Epidermal melanocyte (primary cell): ENCODE data around the gene RTN1.

Source experiments
- DNase-seq: peaks from one replicate; pipeline ENCODE4 v3.0.0; 2011; ENCODE audit warnings: low spot score; ENCODE audit not compliant: insufficient read length

Gene RTN1, protein sequence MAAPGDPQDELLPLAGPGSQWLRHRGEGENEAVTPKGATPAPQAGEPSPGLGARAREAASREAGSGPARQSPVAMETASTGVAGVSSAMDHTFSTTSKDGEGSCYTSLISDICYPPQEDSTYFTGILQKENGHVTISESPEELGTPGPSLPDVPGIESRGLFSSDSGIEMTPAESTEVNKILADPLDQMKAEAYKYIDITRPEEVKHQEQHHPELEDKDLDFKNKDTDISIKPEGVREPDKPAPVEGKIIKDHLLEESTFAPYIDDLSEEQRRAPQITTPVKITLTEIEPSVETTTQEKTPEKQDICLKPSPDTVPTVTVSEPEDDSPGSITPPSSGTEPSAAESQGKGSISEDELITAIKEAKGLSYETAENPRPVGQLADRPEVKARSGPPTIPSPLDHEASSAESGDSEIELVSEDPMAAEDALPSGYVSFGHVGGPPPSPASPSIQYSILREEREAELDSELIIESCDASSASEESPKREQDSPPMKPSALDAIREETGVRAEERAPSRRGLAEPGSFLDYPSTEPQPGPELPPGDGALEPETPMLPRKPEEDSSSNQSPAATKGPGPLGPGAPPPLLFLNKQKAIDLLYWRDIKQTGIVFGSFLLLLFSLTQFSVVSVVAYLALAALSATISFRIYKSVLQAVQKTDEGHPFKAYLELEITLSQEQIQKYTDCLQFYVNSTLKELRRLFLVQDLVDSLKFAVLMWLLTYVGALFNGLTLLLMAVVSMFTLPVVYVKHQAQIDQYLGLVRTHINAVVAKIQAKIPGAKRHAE

DNA sequence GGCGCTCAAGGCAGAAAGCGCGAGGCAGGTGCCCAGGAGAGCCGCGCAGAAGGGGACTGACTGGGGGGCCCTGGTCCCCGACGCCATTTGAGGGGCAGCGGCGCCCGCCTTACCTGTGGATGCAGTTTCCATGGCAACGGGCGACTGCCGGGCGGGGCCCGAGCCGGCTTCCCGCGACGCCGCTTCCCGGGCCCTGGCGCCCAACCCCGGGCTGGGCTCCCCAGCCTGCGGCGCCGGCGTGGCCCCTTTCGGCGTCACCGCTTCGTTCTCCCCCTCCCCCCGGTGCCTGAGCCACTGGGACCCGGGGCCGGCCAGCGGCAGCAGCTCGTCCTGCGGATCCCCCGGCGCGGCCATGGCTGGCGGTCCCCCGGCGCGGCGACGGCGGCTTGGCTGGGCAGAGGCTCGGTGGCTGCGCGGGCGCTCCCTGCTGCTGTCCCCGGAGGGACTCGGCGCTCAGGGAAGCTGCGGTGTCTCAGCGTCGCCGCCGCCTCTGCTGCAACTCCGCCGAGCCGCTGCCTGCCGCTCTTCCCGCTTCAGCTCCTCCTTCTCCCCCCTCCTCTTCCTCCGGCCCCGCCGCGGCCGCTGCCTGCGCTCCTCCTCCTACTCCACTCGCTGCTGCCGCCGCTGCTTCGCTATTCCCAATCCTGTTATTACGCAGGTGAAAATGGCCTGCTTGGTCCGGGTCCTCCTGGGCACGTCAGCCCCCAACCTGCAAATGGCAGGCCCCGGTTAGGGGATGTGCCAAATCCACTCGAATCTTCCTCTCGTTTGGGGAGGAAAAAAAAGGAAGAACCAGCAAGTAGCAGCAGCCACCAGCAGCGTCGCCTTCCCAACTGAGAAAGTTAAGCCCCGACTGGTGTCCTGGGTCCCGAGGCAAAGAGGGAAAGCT is at the start of gene RTN1:
Gene RTN1, minus strand, starts transcription at position 500 of the 889 bp plus-strand sequence. Its CDS starts 146 bp downstream, at position 354.
- no peak for DNase-seq

GRCh38 chr14:59920378-59920683 is 49.8 kb upstream of the RTN1 start:
- no peak for DNase-seq

DNA sequence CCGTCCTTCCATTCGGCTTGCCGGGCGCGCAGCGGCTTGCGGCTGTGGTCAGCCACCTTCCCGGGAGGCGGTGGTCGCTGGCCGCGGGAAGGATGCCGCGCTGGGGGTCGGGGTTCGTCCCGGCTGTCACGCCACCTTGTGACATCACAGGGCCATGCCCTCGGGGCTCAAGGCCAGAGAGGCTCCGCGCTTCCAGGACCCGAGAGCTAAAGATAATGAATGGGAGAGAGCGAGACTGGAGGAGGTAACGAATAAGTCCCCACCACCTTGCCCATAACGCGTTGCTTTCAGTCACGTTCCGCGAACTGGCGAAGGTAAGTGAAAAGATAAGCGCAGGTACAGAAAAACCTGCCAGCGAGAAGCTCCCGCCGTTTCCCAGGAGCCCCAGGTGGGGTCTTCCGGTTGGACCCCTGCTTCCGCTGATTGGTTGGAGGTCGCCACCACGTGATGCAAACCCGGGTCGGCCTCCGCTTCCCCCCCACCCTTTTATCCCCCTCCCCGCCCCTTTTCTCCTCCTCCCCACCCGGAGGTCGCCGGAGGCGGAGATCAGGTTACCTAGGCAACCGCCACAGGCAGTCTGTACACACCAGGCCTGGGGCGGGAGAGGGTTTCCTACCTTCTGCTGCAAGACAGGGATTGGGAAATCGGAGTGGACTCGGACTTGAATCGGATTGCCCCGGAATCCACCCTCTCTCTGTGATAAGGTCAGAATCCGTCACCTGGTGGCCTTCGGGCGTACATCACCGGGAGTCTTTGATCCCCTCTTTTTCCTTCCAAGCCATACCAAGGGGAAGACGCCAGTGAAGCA is 49.2 kb upstream of the RTN1 start, which contains the start of gene LRRC9:
Gene LRRC9, plus strand, starts transcription at position 575 of the 808 bp plus-strand sequence.
- no peak for DNase-seq

DNA sequence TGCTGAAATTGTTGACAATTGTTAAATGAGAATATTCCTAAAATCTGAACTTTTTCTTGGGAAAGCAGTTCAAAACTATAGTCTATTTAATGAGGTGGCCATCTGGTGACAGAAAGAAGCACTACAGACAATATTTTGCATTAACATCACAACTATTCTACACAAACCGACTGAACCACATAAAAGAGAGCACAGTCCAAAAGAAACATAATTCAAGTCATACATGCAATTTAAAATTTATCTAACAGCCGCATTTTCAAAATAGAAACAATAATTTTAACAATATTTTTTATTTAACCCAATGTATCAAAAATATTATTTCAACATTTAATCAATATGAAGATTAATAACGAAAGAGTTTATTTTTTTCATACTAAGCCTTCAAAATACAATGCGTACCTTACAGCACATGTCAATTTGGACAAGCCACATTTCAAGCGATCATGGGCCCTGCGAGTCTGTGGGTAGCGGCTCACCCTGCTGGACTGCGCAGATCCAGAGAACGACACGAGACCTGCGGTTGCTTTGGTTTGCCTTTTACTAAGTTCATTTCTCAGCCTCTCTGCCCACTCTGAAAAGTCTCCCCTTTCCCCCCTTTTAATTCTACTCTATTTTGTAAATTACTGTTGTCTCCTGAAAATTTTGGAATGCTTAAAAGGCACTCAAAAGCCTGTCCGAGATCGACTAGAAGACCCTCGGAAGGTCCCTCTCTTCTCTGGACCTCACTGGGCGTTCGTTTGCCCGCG is 48.4 kb upstream of the RTN1 start:
- DNase-seq = no peak

DNA sequence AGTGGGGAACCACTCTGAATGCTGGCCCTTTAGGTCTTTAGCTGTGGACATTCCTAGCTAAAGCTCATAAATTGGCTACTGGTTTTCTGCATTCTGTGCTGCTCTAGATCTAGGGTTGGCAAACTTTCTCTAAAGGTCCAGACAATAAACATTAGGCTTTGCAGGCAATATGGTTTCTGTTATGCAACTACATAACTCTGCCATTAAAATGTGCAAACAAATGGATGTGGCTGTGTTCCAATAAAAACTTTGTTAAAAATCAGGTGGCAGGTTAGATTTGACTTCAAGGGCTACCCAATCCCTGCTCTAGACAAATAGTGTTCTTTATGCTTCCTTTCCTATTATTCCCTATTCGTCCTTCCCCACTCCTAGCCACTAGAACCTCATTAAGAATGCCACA is 42.6 kb upstream of the RTN1 start:
- no peak for DNase-seq

GRCh38 chr14:59912443-59912842 is 41.9 kb upstream of the RTN1 start:
- no peak for DNase-seq

DNA sequence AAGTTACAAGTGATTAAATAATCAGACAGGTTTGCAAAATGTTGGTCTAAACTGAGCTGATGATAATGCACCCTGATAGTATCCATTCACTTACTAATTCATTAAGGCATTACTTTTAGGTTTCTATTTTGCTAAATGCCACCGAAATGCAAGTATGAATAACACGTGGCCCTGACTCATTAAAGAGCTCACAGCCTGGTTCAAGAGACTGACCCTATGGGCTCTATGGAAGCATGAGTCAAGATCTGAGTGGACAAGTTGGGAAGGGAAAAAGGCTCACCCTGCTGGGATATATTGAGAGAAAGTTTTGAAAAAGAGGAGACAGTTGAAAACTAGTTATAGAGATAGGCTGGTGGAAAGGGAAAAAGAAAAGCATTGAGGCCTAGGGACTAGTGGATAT is 34.6 kb upstream of the RTN1 start:
- no peak for DNase-seq

DNA sequence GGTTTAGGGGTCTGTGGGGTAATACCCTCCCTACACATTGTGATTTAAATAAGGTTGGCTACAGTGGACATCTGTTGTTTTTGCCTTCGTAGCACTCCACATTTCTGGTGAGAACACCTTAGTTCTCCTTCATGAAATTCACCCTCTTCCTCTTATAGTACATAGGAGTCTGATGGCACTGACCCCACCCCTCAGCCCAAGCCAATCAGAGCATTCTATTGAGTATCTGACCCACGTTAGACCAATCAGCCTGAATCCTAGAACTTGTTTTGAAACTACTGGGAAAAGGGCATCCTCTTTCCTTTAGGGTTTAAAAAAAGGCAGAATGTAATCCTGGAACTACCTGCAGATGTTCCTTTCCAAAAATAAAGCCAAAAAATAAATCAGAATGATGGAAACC is 33.6 kb upstream of the RTN1 start:
- DNase-seq = no peak

- no peak for DNase-seq
These were observed 30.0 kb upstream of the RTN1 start for GRCh38 chr14:59900556-59900955.

- DNase-seq = no peak
These were observed 27.3 kb upstream of the RTN1 start for GRCh38 chr14:59897757-59898383.

GRCh38 chr14:59895721-59896120 is 25.1 kb upstream of the RTN1 start:
- DNase-seq = no peak

DNA sequence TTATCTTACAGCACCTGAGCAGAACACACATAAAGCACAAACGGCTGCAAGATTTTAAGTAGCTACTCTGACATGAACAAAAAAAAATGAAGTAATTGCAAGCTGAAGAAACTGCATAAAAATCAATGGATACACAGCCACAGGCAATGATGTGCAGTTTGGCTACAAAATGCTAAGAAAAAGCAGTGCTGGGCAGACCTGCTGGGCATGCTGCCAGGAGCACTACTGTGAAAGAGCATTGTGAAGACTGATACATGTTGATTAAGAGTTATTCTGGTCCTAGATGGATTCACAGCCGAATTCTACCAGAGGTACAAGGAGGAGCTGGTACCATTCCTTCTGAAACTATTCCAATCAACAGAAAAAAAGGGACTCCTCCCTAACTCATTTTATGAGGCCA is 20.1 kb upstream of the RTN1 start:
- DNase-seq = no peak

- no peak for DNase-seq
These were observed 12.4 kb upstream of the RTN1 start for GRCh38 chr14:59882957-59883356.

GRCh38 chr14:59871166-59871495 is 555 bp upstream of the RTN1 start:
- DNase-seq = no peak

GRCh38 chr14:59869381-59870255 is 958 bp downstream of the RTN1 start:
- DNase-seq = no peak

DNA sequence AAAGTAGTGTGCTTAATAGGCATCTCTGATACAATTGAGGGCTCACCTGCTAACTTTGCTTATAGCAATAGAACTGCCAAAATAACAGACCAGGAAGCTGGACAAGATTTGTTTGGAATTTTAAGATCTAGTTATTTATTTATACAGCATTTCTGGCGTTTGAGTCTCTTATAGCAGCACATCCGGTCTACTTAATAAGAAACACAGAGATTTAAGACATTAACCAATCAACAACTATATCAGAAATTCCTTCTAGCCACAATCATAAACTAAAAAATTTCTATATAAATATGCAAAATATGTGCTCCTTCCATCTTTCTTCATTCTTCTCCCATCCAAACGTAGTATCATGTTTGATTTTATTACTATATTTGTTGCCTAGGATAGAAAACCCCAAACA is 2.6 kb downstream of the RTN1 start:
- no peak for DNase-seq

GRCh38 chr14:59863806-59864525 is 6.6 kb downstream of the RTN1 start:
- no peak for DNase-seq

DNA sequence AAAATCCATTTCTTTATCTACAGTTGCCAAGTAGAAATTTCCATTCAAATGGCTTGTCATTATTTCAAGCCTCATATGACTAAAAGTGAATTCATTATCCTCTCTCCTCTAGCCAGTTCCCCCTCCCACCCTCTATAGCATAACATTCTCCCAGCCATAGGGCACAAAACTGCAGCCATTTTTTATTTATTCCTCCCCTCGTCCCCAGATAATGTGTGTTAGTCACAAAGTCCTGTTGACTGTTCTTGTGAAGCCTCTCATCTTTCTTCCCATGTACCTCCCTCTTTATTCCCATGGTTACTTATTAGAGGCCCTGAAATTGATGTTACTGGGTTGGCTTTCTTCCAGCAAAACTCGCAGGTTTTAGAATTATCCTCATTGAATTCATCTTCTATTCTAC is 13.2 kb downstream of the RTN1 start:
- DNase-seq = no peak
